RKO (cell line): Measurements from ENCODE around the gene IBSP.
A peak's percentile ranks its signal among the peaks of the same experiment; 100 is the strongest.

Experiments used
- DNase-seq: peaks from one replicate; pipeline ENCODE4 v3.0.0-alpha.2; 2016; ENCODE audit warnings: low spot score

IBSP gene, protein sequence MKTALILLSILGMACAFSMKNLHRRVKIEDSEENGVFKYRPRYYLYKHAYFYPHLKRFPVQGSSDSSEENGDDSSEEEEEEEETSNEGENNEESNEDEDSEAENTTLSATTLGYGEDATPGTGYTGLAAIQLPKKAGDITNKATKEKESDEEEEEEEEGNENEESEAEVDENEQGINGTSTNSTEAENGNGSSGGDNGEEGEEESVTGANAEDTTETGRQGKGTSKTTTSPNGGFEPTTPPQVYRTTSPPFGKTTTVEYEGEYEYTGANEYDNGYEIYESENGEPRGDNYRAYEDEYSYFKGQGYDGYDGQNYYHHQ

DNA sequence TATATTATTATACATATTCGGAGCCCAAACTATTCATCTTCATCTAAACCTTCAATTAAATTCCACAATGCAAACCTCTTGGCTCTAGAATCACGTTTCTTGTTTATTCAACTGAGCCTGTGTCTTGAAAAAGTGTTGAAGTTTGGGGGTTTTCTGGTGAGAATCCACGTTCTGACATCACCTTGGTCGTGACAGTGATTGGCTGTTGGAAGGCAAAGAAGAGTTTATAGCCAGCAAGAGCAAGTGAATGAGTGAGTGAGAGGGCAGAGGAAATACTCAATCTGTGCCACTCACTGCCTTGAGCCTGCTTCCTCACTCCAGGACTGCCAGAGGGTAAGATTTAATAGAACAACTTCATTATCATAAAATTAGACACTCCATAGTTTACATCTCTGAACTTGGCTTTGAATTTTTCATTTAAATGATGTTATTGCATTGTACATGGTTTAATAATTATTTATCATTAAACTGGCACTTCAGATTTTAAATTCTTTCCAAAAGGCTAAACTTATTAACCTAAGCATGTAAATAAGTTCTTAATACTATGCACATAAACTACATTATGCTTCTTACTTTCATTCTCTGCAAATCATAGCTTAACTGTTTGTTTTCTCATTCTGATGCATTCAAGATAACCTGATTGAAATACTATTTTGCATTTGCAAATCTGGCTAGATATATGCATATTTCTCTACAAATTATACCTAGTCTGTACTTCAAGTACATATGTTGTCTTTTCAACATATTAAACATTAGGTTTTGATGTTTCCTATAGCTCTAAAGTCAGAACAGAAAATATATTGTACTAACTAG lies at the start of gene IBSP:
Gene IBSP, plus strand, starts transcription at position 254 of the 813 bp plus-strand sequence. CDS start 2,808 bp downstream, outside the sequence.
- DNase-seq = no peak

DNA sequence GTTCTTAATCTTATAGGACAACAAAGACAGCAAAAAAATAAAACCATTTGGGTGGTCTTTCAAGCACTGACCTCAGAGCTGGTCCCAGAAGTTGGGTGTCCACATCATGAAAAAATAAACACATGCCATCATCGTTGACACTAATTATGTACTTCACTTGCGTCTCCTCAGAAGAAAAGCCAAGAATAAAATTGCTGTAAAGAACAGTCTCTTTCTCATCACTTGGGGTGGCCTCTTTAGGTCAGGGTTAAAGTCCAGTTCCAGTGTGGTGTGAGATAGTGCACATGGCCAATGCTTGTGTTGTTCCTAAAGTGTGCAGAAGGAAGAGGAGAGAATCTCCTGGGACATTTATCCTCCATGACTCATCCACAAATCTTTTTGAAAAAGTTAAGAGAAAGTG lies 49.5 kb upstream of the IBSP start:
- DNase-seq = no peak

DNA sequence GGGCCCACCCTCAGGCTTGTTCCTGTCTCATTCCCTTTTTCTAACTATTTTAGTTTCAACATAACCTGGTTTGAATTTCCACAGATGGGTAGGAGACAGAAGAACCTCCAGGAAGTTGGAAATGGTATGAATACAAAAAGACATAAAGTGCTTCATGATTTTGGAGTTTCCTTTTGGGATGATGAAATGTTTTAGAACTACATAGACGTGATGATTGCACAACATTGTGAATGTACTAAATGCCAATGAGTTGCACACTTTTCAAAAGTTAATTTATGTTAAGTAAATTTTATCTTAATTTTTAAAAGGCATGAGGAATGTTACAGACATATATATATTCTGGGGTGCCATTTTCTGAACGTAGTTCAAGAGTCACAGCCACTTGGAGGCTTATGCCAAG lies 41.1 kb upstream of the IBSP start:
- DNase-seq = no peak

DNA sequence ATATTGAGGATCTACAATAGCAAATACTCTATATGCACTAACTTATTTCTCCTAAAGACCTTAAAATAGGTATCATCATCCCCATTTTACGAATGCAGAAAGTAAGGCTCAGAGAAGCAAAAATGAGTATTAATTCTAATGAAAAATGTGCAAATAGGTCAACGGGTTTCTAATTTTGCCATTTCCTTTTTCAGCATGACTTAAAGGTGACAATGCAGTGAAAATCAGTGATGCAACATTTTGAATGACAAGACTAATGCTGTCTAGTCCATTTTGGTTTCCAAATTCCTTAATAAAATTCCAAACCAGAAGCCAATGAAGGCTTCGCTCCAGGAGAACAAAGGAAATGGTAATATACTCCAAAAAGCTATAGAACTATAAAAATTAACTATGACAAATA lies 37.0 kb upstream of the IBSP start:
- DNase-seq = no peak

DNA sequence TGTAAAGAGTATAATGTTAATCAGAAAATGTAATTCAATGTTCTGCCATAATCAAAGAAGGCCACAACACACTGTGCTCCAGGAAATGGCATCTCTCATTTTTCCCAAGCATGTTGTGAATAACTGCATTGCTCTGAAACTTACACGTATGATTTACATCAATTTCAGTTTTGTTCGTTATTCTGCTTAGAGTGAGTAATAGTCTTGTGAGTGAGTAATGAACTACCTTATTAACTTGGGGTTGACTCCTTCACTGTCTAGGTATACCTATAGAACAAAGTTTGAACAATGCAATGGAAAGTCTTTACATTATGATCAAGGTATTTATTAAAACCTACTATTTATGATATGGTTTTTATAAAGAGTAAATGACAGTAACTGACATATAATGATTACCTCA lies 17.8 kb upstream of the IBSP start:
- DNase-seq = no peak

DNA sequence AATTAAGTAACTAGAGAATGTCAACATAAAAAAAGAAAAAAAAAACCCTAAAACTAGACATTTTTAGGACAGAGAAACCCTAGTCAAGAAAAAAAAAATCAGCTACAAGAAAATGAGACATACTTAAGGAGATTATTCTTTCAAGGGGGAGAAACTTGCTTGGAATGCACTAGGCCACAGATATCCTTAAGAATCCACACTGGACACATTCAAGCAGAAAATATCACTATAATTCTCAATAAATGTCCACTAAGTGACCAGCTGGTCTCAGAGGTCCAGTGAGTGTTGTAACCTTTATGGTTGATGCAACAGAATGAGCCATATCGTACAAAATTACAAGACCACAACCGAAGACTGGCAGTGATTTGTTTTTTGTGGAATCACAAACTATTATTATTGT lies 15.6 kb upstream of the IBSP start:
- no peak for DNase-seq

DNA sequence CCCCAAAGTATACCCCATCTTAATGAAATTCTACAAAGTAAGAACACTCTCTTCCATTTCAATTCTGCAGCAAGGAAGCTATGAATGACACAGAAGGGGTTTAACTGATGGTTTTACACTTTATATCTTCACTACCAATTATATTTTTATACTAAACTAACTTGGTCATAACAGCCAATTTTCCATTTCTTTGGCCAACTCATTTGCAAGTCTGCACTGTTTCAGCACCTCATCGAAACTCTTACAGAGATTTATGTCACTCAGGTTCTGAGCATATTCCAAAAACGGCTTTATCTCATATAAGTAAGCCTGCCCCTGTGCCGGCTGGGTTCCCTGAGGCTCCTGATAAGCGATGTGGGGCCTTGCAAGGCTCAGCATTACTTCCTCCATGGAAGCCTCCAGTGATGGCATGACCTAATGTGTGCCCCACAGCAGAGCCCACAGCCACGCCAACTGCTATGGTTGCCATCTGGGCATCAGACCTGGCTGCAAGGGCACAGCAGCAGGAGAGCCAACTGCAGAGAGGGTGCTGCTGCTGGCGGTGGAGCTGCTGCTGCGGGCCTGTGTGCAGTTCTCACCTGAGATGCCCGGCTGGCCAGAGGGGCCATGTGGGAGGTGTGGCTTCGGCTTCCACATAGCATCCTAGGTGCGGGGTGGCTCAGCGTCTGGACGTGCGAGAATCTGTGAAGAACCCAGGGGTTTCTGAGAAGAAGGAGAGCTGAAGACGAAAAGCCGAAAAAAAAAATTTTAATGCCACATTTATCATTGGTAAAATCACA lies 13.4 kb upstream of the IBSP start:
- DNase-seq = no peak

DNA sequence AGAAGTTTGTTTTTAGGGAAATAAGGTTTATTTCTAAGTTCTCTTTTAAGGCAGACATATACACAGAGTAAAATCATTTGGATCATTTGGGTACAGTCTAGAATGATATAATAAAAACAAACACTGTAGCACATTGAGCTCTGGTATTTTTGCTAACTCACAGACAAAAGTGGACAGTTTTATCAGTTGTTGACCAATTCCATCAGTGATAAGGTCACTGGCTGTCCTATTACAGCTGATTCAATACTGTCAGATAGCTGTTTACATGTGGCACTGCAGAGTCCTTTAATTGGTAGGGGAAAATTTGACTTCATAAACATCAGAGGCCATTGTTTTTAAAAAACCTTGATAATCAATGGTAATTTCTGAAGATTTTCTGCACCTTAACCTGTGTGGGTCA lies 3.5 kb downstream of the IBSP start:
- DNase-seq = no peak

DNA sequence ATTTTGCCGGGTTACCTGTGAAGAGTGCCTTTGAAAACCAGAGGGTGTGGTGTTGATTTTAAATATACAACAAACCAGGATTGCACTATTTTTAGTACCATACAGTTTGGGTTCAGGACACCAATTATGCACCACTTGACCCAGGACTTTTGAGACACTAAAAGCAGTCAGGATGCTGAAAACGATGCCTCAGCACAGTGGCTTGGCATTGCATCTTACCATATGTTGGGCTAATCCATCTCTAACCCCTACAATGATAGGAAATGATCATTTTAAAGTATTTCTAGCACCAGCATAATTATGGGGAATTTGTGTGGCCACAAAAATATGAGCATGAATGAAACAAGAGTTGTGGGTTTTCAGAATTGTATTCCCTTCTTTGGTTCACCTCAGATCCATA lies 4.1 kb downstream of the IBSP start:
- no peak for DNase-seq

DNA sequence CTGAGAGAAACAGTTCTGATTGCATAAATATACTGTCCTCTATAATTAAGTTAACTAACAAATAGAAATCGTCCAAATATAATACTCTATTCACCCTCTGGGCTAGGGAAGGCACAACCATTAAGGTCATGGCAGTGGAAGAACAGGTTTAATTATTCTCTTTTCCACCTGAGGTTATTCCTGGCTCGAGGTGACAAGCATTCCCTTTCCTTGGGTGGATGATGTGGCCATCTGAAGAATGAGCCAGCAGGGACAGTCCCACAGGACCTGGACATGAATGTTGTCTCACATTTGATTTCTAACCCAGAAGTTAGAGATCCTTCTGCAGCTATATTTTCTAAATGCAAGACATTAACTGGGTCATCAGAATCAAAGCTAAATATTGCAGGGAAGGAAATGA lies 5.5 kb downstream of the IBSP start:
- DNase-seq = no peak

DNA sequence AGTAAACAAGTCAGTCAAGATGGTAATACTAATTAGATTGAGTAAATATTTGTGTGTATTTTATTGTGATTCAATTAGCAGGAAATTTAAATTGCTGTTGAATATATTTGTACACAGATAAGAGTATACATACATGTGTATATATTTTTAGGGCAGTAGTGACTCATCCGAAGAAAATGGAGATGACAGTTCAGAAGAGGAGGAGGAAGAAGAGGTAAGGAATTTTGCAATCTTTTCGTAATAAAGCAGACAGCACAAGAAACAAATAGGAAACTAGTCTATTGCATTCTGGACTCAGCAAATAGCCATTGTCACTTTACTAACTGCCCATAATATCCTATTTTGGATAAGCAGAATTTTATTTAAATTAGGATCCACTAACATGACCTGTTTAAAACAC lies 6.6 kb downstream of the IBSP start:
- no peak for DNase-seq

DNA sequence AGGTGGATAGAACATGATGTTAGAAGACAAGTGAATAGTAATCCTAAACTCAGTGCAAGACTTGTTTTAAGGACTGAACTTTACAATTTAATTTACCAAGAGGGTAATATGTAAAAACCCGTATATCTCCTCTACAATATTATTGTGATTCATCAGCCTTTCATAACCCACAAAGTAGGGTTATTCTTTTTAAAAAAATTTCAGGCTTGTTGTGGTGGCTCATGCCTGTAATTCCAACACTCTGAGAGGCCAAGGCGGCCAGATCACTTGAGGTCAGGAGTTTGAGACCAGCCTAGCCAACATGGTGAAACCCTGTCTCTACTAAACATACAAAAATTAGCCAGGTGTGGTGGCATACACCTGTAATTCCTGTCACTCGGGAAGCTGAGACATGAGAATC lies 7.2 kb downstream of the IBSP start:
- no peak for DNase-seq

DNA sequence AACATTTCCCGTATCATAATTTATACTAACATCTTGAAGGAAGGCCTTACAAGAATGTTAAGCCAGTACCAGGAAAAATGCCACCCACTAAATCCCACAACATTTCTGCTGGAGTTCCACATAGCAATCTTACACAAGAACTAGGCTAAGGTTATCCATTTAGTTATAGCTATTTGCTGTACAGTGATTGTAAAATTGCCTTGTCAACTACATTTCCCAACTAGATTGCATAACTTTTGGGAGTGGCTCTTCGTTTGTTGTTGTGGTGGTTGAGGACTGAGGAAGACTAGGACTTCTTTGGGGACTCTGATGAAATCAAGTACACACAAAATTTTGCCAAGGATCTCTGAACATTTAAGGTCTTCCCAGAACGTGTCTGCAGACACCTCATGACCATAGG lies 8.0 kb downstream of the IBSP start:
- DNase-seq = no peak

DNA sequence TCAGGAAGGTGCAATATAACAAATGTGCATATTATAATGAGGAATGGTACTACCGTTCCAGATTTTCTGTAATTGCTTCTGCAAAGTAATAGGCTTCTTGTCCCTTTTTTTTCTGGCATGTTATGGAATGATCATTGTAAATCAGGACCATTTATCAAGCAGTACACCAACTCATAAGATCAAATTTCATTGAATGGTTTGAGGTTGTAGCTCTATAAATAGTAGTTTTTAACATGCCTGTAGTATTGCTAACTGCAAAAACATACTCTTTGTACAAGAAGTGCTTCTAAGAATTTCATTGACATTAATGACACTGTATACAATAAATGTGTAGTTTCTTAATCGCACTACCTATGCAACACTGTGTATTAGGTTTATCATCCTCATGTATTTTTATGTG lies 12.6 kb downstream of the IBSP start:
- DNase-seq = no peak

DNA sequence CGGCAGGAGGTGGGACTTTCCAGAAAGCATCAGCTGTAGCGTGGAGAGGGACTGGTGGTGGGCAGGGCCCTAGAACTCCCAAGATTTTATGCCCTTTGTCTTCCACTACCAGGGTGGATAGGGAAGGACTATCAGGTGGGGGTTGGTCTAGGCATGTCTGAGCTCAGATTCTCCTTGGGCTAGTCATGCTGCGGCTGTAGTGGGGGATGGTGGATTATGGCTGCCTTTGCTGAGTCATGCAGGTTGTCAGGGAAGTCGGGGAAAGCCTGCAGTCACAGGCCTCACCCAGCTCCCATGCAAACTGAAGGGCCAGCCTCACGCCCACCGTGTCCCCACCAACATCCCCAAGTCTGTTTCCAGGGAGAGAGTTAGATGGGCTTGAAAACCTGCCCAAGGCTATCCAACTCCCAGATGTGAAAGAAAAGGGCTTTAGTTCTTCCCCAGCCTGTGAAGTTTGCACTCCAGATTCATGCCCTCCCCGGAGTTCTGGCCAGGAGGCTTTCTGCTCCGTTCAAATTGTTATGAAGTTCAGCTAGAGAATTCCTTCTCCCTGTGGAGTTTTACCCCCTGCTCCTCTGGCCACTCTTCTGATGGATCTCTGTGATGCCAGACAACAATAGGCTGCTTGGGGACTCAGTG lies 20.0 kb downstream of the IBSP start:
- DNase-seq = peak; percentile 8

DNA sequence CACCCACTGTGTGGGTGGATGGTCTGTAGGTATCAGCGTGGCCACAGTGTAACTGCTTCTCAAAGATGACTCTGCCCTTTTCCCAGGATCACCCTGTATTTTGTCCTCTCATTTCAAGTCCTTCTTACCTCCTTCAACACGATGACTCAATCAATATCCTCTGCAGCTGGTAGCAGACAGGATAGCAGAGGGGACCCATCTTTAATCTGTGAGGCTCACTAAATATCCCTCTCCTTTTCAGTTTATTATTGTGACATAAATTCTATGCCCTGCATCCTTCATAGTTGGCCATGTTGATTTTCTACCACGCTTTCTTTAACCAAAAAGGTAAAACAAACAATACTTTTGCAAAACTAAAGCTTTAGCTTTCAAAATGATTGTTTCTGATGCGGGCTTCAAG lies 23.8 kb downstream of the IBSP start:
- DNase-seq = no peak

DNA sequence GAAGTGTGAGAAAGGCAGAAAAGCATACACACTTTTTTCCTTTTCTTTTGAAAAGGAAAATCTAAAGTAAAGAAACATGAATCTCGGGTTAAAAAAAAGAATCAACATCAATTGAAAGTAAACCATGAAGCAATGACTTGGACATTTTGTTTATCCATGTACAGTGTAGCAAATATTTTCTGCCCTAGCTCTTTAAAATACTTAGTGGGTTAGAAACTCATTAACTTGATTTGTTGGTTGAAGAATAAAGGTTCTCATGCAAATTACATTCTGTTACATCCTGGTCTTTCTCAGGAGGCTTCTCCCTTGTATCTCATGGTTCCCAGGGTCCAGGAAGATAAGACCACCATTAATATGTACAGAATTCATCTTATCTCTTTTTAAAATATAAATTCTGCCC lies 24.4 kb downstream of the IBSP start:
- no peak for DNase-seq

DNA sequence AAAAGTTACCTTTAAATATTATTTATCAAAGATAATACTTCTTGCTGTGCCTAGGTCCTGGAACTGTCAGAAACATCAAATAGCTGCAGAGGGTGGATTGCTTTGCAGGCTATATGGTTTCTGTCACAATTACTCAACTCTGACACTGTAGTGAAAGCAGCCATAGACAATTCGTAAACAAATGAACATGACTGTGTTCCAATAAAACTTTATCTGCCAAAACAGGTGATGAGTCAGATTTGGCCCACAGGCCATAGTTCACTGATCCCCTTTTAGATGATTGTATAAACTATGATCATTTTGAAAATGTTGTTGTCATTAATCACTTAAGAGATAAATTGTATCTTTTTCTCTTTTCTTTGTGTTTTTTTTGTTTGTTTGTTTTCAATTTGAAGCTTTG lies 25.0 kb downstream of the IBSP start:
- DNase-seq = no peak

DNA sequence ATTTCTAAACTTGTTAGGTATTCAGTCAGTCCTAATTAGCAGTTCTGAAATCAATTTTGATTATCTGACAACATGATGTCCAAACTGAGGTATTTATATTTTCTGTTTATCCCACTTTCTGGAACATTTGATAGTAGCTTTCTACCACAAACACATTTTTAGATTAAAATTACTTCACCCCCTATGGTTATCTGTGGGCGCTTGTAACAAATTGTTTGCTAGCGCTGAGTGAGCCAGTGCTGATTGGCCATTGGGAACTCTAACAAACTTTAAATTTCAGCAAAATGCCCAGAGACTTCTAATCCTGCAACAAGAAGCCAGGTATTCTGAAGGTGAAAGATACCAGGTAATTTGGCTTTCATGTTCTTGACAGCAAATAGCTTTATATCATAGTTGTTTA lies 33.3 kb downstream of the IBSP start, which contains the start of gene MEPE:
Gene MEPE, plus strand, starts transcription at position 301 of the 400 bp plus-strand sequence. CDS start 1,746 bp downstream, outside the sequence.
- no peak for DNase-seq

DNA sequence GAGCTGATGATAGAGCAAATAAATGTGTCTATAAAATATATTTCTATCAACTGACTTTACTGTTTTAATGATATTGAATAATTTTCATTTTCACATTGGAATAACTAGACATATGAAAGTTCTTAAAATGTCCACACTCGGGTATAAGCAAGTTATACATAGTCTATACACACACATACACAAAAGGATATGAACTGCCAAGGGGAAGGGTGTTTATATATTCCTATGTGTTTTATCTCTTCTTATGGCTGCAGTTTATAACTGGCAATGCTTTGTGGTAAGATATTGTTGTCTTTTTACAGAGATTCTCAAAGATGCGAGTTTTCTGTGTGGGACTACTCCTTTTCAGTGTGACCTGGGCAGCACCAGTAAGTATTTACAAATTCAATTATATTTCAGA lies 35.0 kb downstream of the IBSP start:
- no peak for DNase-seq

DNA sequence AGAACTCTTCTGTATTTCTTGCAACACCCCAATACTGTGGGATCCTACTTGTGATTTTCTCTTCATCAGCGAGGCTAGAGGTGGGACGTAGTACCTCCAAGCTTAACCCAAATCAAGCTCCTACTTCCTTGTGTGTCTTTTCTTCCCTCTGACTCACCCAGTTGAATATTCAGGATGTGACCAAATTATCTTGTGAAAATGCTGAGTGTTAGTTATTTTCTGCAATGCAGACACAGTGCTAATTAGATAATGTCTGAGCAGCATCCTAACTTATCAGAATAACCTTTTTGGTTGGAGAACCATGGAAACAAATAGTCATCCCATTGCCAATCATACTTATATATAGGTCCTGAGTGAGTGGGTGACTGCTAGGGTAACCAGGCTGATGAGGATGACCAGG lies 35.8 kb downstream of the IBSP start:
- DNase-seq = peak; percentile 4

DNA sequence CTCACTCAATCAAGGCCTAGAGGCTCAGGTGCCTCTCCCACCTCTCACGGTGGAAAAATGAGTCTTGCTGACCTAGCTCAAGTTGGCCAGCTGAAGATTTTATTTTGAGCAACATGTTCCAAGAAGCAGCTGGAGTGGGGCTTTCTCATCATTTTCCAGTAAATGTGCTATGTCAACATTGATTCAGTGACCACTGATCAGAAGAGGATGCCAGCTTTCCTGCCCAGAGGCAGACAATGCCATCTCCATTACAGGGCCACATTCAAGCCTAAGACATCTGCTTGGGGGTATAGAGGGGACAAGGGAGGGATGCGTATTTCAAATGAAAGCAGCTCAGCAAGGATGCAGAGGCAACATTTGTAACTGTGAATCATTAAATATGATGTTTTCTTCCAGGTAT lies 36.4 kb downstream of the IBSP start:
- no peak for DNase-seq
